A549 (cell line): Measurements from ENCODE around the gene NOL9. TPM values are rescaled to one million over a fixed set of nuclear protein-coding genes. Genes with fewer than 3 reads are reported as not detected.
A peak's percentile ranks its signal among the peaks of the same experiment; 100 is the strongest.

Experiments used
- ATAC-seq, 2 experiments: fragments of 200-7000 bp in 1 of 2; fragments of >200 bp in 1 of 2; cut with Nextera tagmentation in 1 of 2; cut with Tn5 transposase in 1 of 2; 3 replicates each; pipeline versions ENCODE4 v1.8.0 to v1.9.1; 2018 to 2020; ENCODE audit warnings: mild to moderate bottlenecking in 1 of 2, moderate library complexity in 1 of 2
- CTCF ChIA-PET: fragments of 300-600 bp; sonication (Branson Sonifier 250); formaldehyde crosslinking; extraction: SDS; loops from one replicate; lab custom pipeline; 2021; ENCODE audit warnings: antibody characterized with exemption, inconsistent platforms; lab: Yijun Ruan, JAX
- POLR2A ChIA-PET: fragments of 350-600 bp; formaldehyde crosslinking; extraction: SDS; loops from one replicate; lab custom pipeline; 2021; ENCODE audit warnings: antibody characterized with exemption, inconsistent platforms; lab: Yijun Ruan, JAX
- DNase-seq, 2 experiments: peaks; one replicate each; pipeline versions ENCODE4 v3.0.0 to v3.0.0-alpha.2; 2011 to 2016; ENCODE audit warnings: low read depth in 1 of 2, low spot score in 1 of 2
- FAIRE-seq: peaks from 2 replicates; lab custom pipeline; 2011; peaks lifted over from hg19 to GRCh38; lab: Jason Lieb, UNC
- H3K27ac ChIP-seq, 2 experiments: fragments of >200 bp; sonication (Bioruptor Twin); formaldehyde crosslinking; 3 replicates each; pipeline ENCODE4 v1.5.1; 2016 to 2017
- H3K4me1 ChIP-seq: fragments of >200 bp; sonication (Bioruptor Twin); formaldehyde crosslinking; 3 replicates; pipeline ENCODE4 v1.6.1; 2016
- H3K4me2 ChIP-seq: fragments of >200 bp; sonication (Bioruptor Twin); formaldehyde crosslinking; 3 replicates; pipeline ENCODE4 v1.6.1; 2016
- H3K4me3 ChIP-seq: fragments of >200 bp; sonication (Bioruptor Twin); formaldehyde crosslinking; 3 replicates; pipeline ENCODE4 v1.5.1; 2016
- H3K9me3 ChIP-seq: fragments of >200 bp; sonication (Bioruptor Twin); formaldehyde crosslinking; 3 replicates; pipeline ENCODE4 v1.6.1; 2016
- BCL3 ChIP-seq: fragments of >200 bp; sonication (Bioruptor Twin); formaldehyde crosslinking; IDR thresholded peaks from 3 replicates; pipeline ENCODE4 v1.6.1; 2016
- BHLHE40 ChIP-seq: IDR thresholded peaks from 2 replicates; pipeline ENCODE4 v1.6.1; 2012; ENCODE audit warnings: low read depth, low read length, inconsistent platforms
- CBX2 ChIP-seq: fragments of 200-600 bp; sonication (generic); IDR thresholded peaks from 2 replicates; pipeline ENCODE4 v1.6.1; 2016; ENCODE audit warnings: low read depth, mild to moderate bottlenecking, borderline replicate concordance
- CHD4 ChIP-seq: fragments of 200-600 bp; sonication (generic); IDR thresholded peaks from 2 replicates; pipeline ENCODE4 v1.6.1; 2016; ENCODE audit warnings: antibody characterized with exemption, mild to moderate bottlenecking, borderline replicate concordance
- CTCF ChIP-seq: fragments of >200 bp; sonication (Bioruptor Twin); formaldehyde crosslinking; IDR thresholded peaks from 3 replicates; pipeline ENCODE4 v1.5.1; 2016
- EP300 ChIP-seq, 2 experiments: fragments of >200 bp; sonication (Bioruptor Twin); formaldehyde crosslinking; IDR thresholded peaks; 2 replicates in 1 of 2; 3 replicates in 1 of 2; pipeline ENCODE4 v1.6.1; 2016 to 2017
- ESRRA ChIP-seq: fragments of 150-350 bp; IDR thresholded peaks from 2 replicates; pipeline ENCODE4 v1.6.1; 2014; ENCODE audit warnings: mild to moderate bottlenecking, low read length, borderline replicate concordance
- FOXS1 ChIP-seq: fragments of 250-450 bp; sonication (Bioruptor Pico); IDR thresholded peaks from 2 replicates; pipeline ENCODE4 v1.5.0; 2020; ENCODE audit warnings: mild to moderate bottlenecking, moderate library complexity
- GATA3 ChIP-seq: IDR thresholded peaks from 2 replicates; pipeline ENCODE4 v1.6.1; 2012; ENCODE audit warnings: borderline replicate concordance
- HEYL ChIP-seq: fragments of 250-450 bp; sonication (Bioruptor Pico); IDR thresholded peaks from 2 replicates; pipeline ENCODE4 v1.8.0; 2021; ENCODE audit warnings: mild to moderate bottlenecking, moderate library complexity
- KDM5A ChIP-seq: fragments of 200-600 bp; sonication (generic); IDR thresholded peaks from 2 replicates; pipeline ENCODE4 v1.6.1; 2016; ENCODE audit warnings: antibody characterized with exemption, mild to moderate bottlenecking
- MAX ChIP-seq: IDR thresholded peaks from 2 replicates; pipeline ENCODE4 v1.6.1; 2012
- NFE2L2 ChIP-seq: fragments of 150-350 bp; conservative IDR thresholded peaks from 2 replicates; pipeline ENCODE4 v1.6.1; 2014; ENCODE audit warnings: low read length
- PBX3 ChIP-seq: IDR thresholded peaks from 2 replicates; pipeline ENCODE4 v1.6.1; 2012
- PHF8 ChIP-seq: fragments of 200-600 bp; sonication (generic); IDR thresholded peaks from 2 replicates; pipeline ENCODE4 v1.6.1; 2016; ENCODE audit warnings: low read depth, mild to moderate bottlenecking, antibody characterized with exemption, moderate library complexity, borderline replicate concordance
- POLR2A ChIP-seq: IDR thresholded peaks from 2 replicates; pipeline ENCODE4 v1.6.1; 2012; ENCODE audit warnings: mild to moderate bottlenecking, low read length
- RARB ChIP-seq: fragments of 250-450 bp; sonication (Bioruptor Pico); IDR thresholded peaks from 2 replicates; pipeline ENCODE4 v1.8.0; 2021; ENCODE audit warnings: mild to moderate bottlenecking, moderate library complexity
- SMC3 ChIP-seq: fragments of >200 bp; sonication (Bioruptor Twin); formaldehyde crosslinking; IDR thresholded peaks from 3 replicates; pipeline ENCODE4 v1.6.1; 2018; ENCODE audit warnings: inconsistent platforms
- ZNF302 ChIP-seq: fragments of 250-450 bp; sonication (Bioruptor Pico); IDR thresholded peaks from 2 replicates; pipeline ENCODE4 v1.9.0; 2021; ENCODE audit warnings: inconsistent platforms, mild to moderate bottlenecking, moderate library complexity
- ZSCAN20 ChIP-seq: fragments of 250-450 bp; sonication (Bioruptor Pico); IDR thresholded peaks from 2 replicates; pipeline ENCODE4 v1.8.0; 2022; ENCODE audit warnings: mild to moderate bottlenecking, moderate library complexity
- WGBS: methylation state at CpG from one replicate; pipeline ENCODE4 v1.1.6; 2017; ENCODE audit errors: missing lambda C conversion rate; 5-methylcytosine and 5-hydroxymethylcytosine counted together
- polyA plus RNA-seq, 4 experiments: library from polyadenylated mRNA; depleted of rRNA in 3 of 4; stranded (reverse); fragments of >200 nt; fragmentation: RNase III in 1 of 4; extraction: RNeasy Plus Mini Kit Qiagen cat#74134 plus additional on column Dnase treatment in 1 of 4; gene quantifications; 2 replicates in 3 of 4; 3 replicates in 1 of 4; pipeline ENCODE4 v1.2.3, GENCODE V29; 2011 to 2017
- TF ChIP-seq, protein P1 (sequence below): fragments of 450-650 bp; IDR thresholded peaks from 2 replicates; pipeline ENCODE4 v1.6.1; 2014; ENCODE audit warnings: antibody characterized with exemption
- TF ChIP-seq, protein P2 (sequence below): fragments of 200-600 bp; sonication (generic); IDR thresholded peaks from 2 replicates; pipeline ENCODE4 v1.6.1; 2016; ENCODE audit warnings: antibody characterized with exemption, mild to moderate bottlenecking, moderate library complexity

The NOL9 gene
- polyA plus RNA-seq, 2 of the 4 experiments (the other 2 are of a cell fraction): 4.4 to 19.3 TPM

DNA sequence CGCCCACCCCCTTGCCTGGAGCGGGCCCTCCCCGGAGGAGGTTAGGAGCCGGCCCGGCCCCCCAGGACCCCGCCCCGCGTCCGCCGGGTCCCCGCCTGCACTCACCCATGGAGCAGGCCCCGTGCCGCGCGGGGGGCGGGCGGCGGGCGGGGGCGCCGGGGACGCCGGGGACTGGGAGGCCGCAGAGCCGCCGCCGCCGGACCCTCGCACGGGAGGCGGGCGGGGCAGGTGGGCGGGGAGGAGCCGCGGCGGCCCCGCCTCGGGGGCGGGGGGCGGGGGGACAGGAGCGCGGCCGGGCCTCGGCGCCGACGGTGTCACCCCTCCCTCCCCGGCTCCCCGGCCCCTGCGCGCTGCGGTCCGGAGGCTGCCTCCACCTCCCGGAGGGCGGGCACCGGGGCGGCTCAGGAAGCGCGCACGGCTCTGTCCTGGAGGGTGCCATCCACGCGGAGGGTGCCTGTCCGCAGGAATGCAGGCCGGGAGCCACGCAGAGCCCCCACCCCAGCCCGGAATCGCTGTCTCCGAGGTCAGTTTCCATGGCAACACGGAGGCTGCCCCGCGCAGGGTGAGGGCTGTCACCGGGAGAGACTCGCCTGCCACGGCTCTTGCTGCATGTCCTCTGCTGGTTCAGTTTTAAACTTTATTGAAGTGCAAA lies 57.0 kb downstream of the NOL9 start:
- DNase-seq (peak in 1 of 2 experiments; percentile 37), ATAC-seq (peak; percentile 44 to 71), FAIRE-seq (no peak)
- peaks cover 11% of the 10 kb centered on the region for H3K4me1 ChIP-seq
- peak overlapping the region; percentile 74 to 90 for H3K27ac ChIP-seq
- POLR2A ChIA-PET: no interaction called here
- TF ChIP-seq FOXS1: no peak
- no peak for TF ChIP-seq SMC3
- TF ChIP-seq PBX3: no peak
- TF ChIP-seq POLR2A: peak; percentile 18; the same call in 1 of the 2 replicates
- no peak for TF ChIP-seq ZNF302 (CRISPR knock-in tag)
- no peak for TF ChIP-seq GATA3
- no peak for TF ChIP-seq RARB
- no peak for TF ChIP-seq HEYL (CRISPR knock-in tag)
- TF ChIP-seq CBX2: no peak
- no peak for TF ChIP-seq EP300 (IDR thresholded peaks at IDR 0.05)
- TF ChIP-seq, protein P1, sequence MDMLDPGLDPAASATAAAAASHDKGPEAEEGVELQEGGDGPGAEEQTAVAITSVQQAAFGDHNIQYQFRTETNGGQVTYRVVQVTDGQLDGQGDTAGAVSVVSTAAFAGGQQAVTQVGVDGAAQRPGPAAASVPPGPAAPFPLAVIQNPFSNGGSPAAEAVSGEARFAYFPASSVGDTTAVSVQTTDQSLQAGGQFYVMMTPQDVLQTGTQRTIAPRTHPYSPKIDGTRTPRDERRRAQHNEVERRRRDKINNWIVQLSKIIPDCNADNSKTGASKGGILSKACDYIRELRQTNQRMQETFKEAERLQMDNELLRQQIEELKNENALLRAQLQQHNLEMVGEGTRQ: no peak
- no peak for TF ChIP-seq PHF8
- TF ChIP-seq CTCF: no peak
- TF ChIP-seq, protein P2, sequence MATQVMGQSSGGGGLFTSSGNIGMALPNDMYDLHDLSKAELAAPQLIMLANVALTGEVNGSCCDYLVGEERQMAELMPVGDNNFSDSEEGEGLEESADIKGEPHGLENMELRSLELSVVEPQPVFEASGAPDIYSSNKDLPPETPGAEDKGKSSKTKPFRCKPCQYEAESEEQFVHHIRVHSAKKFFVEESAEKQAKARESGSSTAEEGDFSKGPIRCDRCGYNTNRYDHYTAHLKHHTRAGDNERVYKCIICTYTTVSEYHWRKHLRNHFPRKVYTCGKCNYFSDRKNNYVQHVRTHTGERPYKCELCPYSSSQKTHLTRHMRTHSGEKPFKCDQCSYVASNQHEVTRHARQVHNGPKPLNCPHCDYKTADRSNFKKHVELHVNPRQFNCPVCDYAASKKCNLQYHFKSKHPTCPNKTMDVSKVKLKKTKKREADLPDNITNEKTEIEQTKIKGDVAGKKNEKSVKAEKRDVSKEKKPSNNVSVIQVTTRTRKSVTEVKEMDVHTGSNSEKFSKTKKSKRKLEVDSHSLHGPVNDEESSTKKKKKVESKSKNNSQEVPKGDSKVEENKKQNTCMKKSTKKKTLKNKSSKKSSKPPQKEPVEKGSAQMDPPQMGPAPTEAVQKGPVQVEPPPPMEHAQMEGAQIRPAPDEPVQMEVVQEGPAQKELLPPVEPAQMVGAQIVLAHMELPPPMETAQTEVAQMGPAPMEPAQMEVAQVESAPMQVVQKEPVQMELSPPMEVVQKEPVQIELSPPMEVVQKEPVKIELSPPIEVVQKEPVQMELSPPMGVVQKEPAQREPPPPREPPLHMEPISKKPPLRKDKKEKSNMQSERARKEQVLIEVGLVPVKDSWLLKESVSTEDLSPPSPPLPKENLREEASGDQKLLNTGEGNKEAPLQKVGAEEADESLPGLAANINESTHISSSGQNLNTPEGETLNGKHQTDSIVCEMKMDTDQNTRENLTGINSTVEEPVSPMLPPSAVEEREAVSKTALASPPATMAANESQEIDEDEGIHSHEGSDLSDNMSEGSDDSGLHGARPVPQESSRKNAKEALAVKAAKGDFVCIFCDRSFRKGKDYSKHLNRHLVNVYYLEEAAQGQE: no peak
- TF ChIP-seq ZSCAN20 (CRISPR knock-in tag): no peak
- TF ChIP-seq MAX: peak; percentile 14; the same call in 1 of the 2 replicates
- no peak for TF ChIP-seq BHLHE40
- no peak for TF ChIP-seq KDM5A
- no peaks in the 10 kb centered on the region for H3K9me3 ChIP-seq
- no CpG with 5 or more reads among the region's 74 CpGs for WGBS
- peak overlapping the region; percentile 66 for H3K4me3 ChIP-seq
- H3K4me2 ChIP-seq: peak overlapping the region; percentile 98
- CTCF ChIA-PET: interaction anchor here (1.1 to 8.8 kb wide), 2 partner anchors 7 to 10 kb away, joined by 3 to 54 read pairs; partner anchors contain the start of gene PLEKHG5

GRCh38 chr1:6496890-6497214 lies 57.5 kb downstream of the NOL9 start:
- WGBS: no CpG with 5 or more reads among the region's 21 CpGs
- H3K4me2 ChIP-seq: peak overlapping the region; percentile 98
- CTCF ChIA-PET: no interaction called here

More at GRCh38 chr1:6496890-6497214, 57.5 kb downstream of the NOL9 start:
- Histone ChIP-seq H3K27ac (peak overlapping the region; percentile 74 to 90), H3K4me3 (peak overlapping the region; percentile 66), H3K9me3 (no peaks in the 10 kb centered on the region), H3K4me1 (peaks cover 15% of the 10 kb centered on the region)
- no peak for TF ChIP-seq CHD4
- TF ChIP-seq ZNF302 (CRISPR knock-in tag): no peak
- TF ChIP-seq NFE2L2: no peak
- TF ChIP-seq BCL3: no peak
- no peak for TF ChIP-seq ESRRA
- POLR2A ChIA-PET: no interaction called here
- no peak for DNase-seq
- no peak for FAIRE-seq
- no peak for ATAC-seq
